ENCODE measurements around the gene CCDC51. TPM values are rescaled to one million over a fixed set of nuclear protein-coding genes. Genes with fewer than 3 reads are reported as not detected.
"Not testable (repeated sequence)": the region's sequence is repeated elsewhere in the genome, so short reads cannot be mapped to it uniquely, and the experiment has no call there.

CCDC51 gene
- total RNA-seq, 1 experiment from 2014 or later: 29.3 TPM

- Histone ChIP-seq H3K27me3 (ENCODE audit: insufficient read depth, low read length) (no peaks in the 10 kb centered on the region), H3K27ac (ENCODE audit: low read depth, low read length) (no peak overlapping the region), H3K9ac (ENCODE audit: low read length) (no peak overlapping the region), H4K20me1 (ENCODE audit: insufficient read depth) (no peaks in the 10 kb centered on the region), H3K79me2 (ENCODE audit: insufficient read depth, low read length) (peaks cover 20% of the 10 kb centered on the region), H3K36me3 (ENCODE audit: control insufficient read depth in 1 of 2, insufficient read depth in 2 of 2, low read length in 2 of 2) (peaks cover 23 to 39% of the 10 kb centered on the region in 2 experiments), H3K9me3 (ENCODE audit: control insufficient read depth in 1 of 2, insufficient read depth in 1 of 2, low read depth in 1 of 2, low read length in 2 of 2) (no peaks in the 10 kb centered on the region), H3K9me2 (ENCODE audit: insufficient read depth) (no peaks in the 10 kb centered on the region), H3K4me1 (ENCODE audit: control insufficient read depth in 1 of 2, insufficient read depth in 2 of 2, low read length in 2 of 2) (peaks cover 16 to 33% of the 10 kb centered on the region in 2 experiments), H3K4me3 (replicated peaks in 1 of 2; ENCODE audit: low read depth in 1 of 2, low read length in 2 of 2) (no peak overlapping the region), H2AFZ (ENCODE audit: low read depth, low read length, poor library complexity, severe bottlenecking) (no peak overlapping the region), H3K4me2 (ENCODE audit: low read length) (no peak overlapping the region)
- BruUV-seq (replicated peaks): no TSS peak
- TF ChIP-seq, protein P1, sequence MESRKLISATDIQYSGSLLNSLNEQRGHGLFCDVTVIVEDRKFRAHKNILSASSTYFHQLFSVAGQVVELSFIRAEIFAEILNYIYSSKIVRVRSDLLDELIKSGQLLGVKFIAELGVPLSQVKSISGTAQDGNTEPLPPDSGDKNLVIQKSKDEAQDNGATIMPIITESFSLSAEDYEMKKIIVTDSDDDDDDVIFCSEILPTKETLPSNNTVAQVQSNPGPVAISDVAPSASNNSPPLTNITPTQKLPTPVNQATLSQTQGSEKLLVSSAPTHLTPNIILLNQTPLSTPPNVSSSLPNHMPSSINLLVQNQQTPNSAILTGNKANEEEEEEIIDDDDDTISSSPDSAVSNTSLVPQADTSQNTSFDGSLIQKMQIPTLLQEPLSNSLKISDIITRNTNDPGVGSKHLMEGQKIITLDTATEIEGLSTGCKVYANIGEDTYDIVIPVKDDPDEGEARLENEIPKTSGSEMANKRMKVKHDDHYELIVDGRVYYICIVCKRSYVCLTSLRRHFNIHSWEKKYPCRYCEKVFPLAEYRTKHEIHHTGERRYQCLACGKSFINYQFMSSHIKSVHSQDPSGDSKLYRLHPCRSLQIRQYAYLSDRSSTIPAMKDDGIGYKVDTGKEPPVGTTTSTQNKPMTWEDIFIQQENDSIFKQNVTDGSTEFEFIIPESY (IDR thresholded peaks at IDR 0.05; ENCODE audit: extremely low read depth, insufficient replicate concordance, low read length): no peak
- TF ChIP-seq JUND (IDR thresholded peaks at IDR 0.05) (no peak), EGR1 (IDR thresholded peaks at IDR 0.05; ENCODE audit: low read depth) (no peak)
- TF ChIP-seq, protein P2, sequence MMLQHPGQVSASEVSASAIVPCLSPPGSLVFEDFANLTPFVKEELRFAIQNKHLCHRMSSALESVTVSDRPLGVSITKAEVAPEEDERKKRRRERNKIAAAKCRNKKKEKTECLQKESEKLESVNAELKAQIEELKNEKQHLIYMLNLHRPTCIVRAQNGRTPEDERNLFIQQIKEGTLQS (IDR thresholded peaks at IDR 0.05): no peak
- no peak for ATAC-seq
- RAD21 ChIA-PET (ENCODE audit: low non-redundant PET in 1 of 2, low total read pairs in 2 of 2, uncharacterized antibody in 2 of 2, unreplicated experiment in 2 of 2): interaction anchor here (1.0 to 1.7 kb wide), 2 partner anchors 85 to 86 kb away, joined by 3 to 6 read pairs; no protein-coding TSS in a partner anchor
- DNase-seq (ENCODE audit: low read depth, low spot score): no peak
- POLR2A ChIA-PET: no interaction called here
- intact Hi-C loops (cut with micrococcal nuclease): loop anchor here (2.0 kb wide), 1 partner anchor 171 kb away; the partner anchor contains the start of gene SLC26A6
- CTCF ChIA-PET: interaction anchor here (3.3 kb wide), 1 partner anchor 86 kb away, joined by 19 read pairs; no protein-coding TSS in a partner anchor
Measured at GRCh38 chr3:48463703-48464102, 23.8 kb upstream of the CCDC51 start.

DNA sequence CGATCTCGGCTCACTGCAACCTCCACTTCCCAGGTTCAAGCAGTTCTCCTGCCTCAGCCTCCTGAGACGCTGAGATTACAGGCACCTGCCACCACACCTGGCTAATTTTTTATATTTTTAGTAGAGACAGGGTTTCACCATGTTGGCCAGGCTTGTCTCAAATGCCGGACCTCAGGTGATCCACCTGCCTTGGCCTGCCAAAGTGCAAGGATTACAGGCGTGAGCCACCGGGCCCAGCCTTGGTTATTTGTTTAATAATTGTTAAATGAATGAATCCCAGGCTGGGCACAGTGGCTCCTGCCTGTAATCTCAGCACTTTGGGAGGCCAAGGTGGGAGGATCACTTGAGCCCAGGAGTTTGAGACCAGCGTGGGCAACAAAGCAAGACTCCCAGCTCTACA lies 21.8 kb upstream of the CCDC51 start:
- RAD21 ChIA-PET (ENCODE audit: low non-redundant PET in 1 of 2, low total read pairs in 2 of 2, uncharacterized antibody in 2 of 2, unreplicated experiment in 2 of 2); H3K4me3 ChIP-seq (replicated peaks in 1 of 2; ENCODE audit: low read depth in 1 of 2, low read length in 2 of 2); H2AFZ ChIP-seq (ENCODE audit: low read depth, low read length, poor library complexity, severe bottlenecking); H3K9me2 ChIP-seq (ENCODE audit: insufficient read depth); DNase-seq (ENCODE audit: low read depth, low spot score); BruUV-seq (replicated peaks); H3K9ac ChIP-seq (ENCODE audit: low read length); H4K20me1 ChIP-seq (ENCODE audit: insufficient read depth); H3K4me2 ChIP-seq (ENCODE audit: low read length); H3K27me3 ChIP-seq (ENCODE audit: insufficient read depth, low read length); H3K79me2 ChIP-seq (ENCODE audit: insufficient read depth, low read length); intact Hi-C loops (cut with micrococcal nuclease); H3K9me3 ChIP-seq (ENCODE audit: control insufficient read depth in 1 of 2, insufficient read depth in 1 of 2, low read depth in 1 of 2, low read length in 2 of 2); H3K27ac ChIP-seq (ENCODE audit: low read depth, low read length); ATAC-seq; CTCF ChIA-PET: not testable (repeated sequence)
- peaks cover 11 to 20% of the 10 kb centered on the region in 2 experiments for H3K4me1 ChIP-seq (ENCODE audit: control insufficient read depth in 1 of 2, insufficient read depth in 2 of 2, low read length in 2 of 2)
- H3K36me3 ChIP-seq (ENCODE audit: control insufficient read depth in 1 of 2, insufficient read depth in 2 of 2, low read length in 2 of 2): peaks cover 31 to 37% of the 10 kb centered on the region in 2 experiments
- POLR2A ChIA-PET: interaction anchor here (1.1 kb wide), 1 partner anchor 94 kb away, joined by 3 read pairs; no protein-coding TSS in a partner anchor
